Uterus (tissue), 2 donors: Measurements from ENCODE around the gene IFT52.

ENCODE experiments used
- CTCF ChIP-seq, 4 experiments: fragments of 200-600 bp in 2 of 4; fragments of 450-650 bp in 2 of 4; sonication (generic) in 2 of 4; IDR thresholded peaks; one replicate each; pipeline ENCODE4 v1.5.1; 2016 to 2019; ENCODE audit warnings: antibody characterized with exemption in 4 of 4, mild to moderate bottlenecking in 2 of 4, moderate library complexity in 1 of 4
- POLR2A ChIP-seq, 2 donors: fragments of 450-650 bp; IDR thresholded peaks; one replicate each; pipeline ENCODE4 v1.6.1; 2016; ENCODE audit warnings: antibody characterized with exemption in 2 of 2, mild to moderate bottlenecking in 1 of 2, moderate library complexity in 1 of 2

- TF ChIP-seq CTCF (IDR thresholded peaks at IDR 0.05) (no peak), POLR2A (IDR thresholded peaks at IDR 0.05) (no peak)
Measured at GRCh38 chr20:43655937-43656336, 65.2 kb downstream of the IFT52 start.
